ENCODE measurements around the gene RHBDL1.

GRCh38 chr16:634996-635395, 40.5 kb upstream of the RHBDL1 start:
- TF ChIP-seq CTCF (IDR thresholded peaks at IDR 0.05) (no peak), POLR2A (IDR thresholded peaks at IDR 0.05) (no peak)

All from uterus (tissue), 2 donors.